Endometrial microvascular endothelial cells (primary cell): ENCODE results near the gene ZNF830. TPM values are rescaled to one million over a fixed set of nuclear protein-coding genes. Genes with fewer than 3 reads are reported as not detected.

ENCODE experiments used
- total RNA-seq: library from RNA; depleted of rRNA; stranded (reverse); fragments of >200 nt; gene quantifications from one replicate; pipeline ENCODE4 v1.2.3, GENCODE V29; 2015; ENCODE audit errors: inconsistent ontology term

ZNF830 gene
- total RNA-seq, 1 donor from 2014 or later: 12.5 TPM

Other genes starting within 250 kb of the ZNF830 start
- gene CCT6B, start 80 bp upstream of the ZNF830 start, total RNA-seq: 2.9 TPM
- 48.2 TPM for gene LIG3, start 19.0 kb downstream of the ZNF830 start, total RNA-seq
- gene RFFL, start 102.2 kb downstream of the ZNF830 start, total RNA-seq: 24.3 TPM
- gene RAD51D, start 158.3 kb downstream of the ZNF830 start, total RNA-seq: 13.0 TPM
- not detected for gene FNDC8, start 160.1 kb downstream of the ZNF830 start, total RNA-seq
- 33.5 TPM for gene NLE1, start 180.8 kb downstream of the ZNF830 start, total RNA-seq
- gene UNC45B, start 186.3 kb downstream of the ZNF830 start, total RNA-seq: not detected
- gene SLC35G3, start 232.9 kb downstream of the ZNF830 start, total RNA-seq: not detected